ENCODE results near the gene CCL4L2. TPM values are rescaled to one million over a fixed set of nuclear protein-coding genes. Genes with fewer than 3 reads are reported as not detected.
"Not testable (repeated sequence)": the region's sequence is repeated elsewhere in the genome, so short reads cannot be mapped to it uniquely, and the experiment has no call there.

CCL4L2 gene
- total RNA-seq, 2 experiments from 2014 or later, result 0.50 TPM; not detected in 1

GRCh38 chr17:36229644-36230043 is 18.8 kb downstream of the CCL4L2 start:
- H3K4me1 ChIP-seq (ENCODE audit: insufficient read depth, low read length, poor library complexity, severe bottlenecking); H2AFZ ChIP-seq (ENCODE audit: low read length); H3K27ac ChIP-seq (ENCODE audit: low read depth, low read length, poor library complexity, severe bottlenecking); intact Hi-C loops (cut with micrococcal nuclease; ENCODE audit: unreplicated experiment); H3K79me2 ChIP-seq (ENCODE audit: insufficient read depth, low read depth, low read length); H3K4me2 ChIP-seq (ENCODE audit: low read length); H3K9me3 ChIP-seq (ENCODE audit: low read length); H4K20me1 ChIP-seq (ENCODE audit: insufficient read depth, low read length); BruUV-seq (replicated peaks); H3K9me2 ChIP-seq (ENCODE audit: insufficient read depth, low read length); POLR2A ChIA-PET; H3K4me3 ChIP-seq (ENCODE audit: low read depth, low read length, poor library complexity, severe bottlenecking); DNase-seq (ENCODE audit: low spot score); H3K36me3 ChIP-seq (ENCODE audit: insufficient read depth, low read length); CTCF ChIA-PET (ENCODE audit: unreplicated experiment): not testable (repeated sequence)
- TF ChIP-seq CTCF (conservative IDR thresholded peaks at IDR 0.05; ENCODE audit: low read length), result peak; percentile 52; the same call in 1 of the 2 replicates

GRCh38 chr17:36242046-36242445 is 31.2 kb downstream of the CCL4L2 start:
- POLR2A ChIA-PET; H3K79me2 ChIP-seq (ENCODE audit: insufficient read depth, low read depth, low read length); H2AFZ ChIP-seq (ENCODE audit: low read length); DNase-seq (ENCODE audit: low spot score); H4K20me1 ChIP-seq (ENCODE audit: insufficient read depth, low read length); H3K4me3 ChIP-seq (ENCODE audit: low read depth, low read length, poor library complexity, severe bottlenecking); H3K4me2 ChIP-seq (ENCODE audit: low read length); intact Hi-C loops (cut with micrococcal nuclease; ENCODE audit: unreplicated experiment); BruUV-seq (replicated peaks); H3K9me2 ChIP-seq (ENCODE audit: insufficient read depth, low read length); CTCF ChIA-PET (ENCODE audit: unreplicated experiment); H3K9me3 ChIP-seq (ENCODE audit: low read length); H3K4me1 ChIP-seq (ENCODE audit: insufficient read depth, low read length, poor library complexity, severe bottlenecking); H3K27ac ChIP-seq (ENCODE audit: low read depth, low read length, poor library complexity, severe bottlenecking); H3K36me3 ChIP-seq (ENCODE audit: insufficient read depth, low read length): not testable (repeated sequence)

Small RNA genes lying within 50 kb of the gene (small RNA-seq; reads per million reads assigned to genes)
- not detected for gene AC243829.3
- not detected for gene AC243829.6

Other genes starting within 250 kb of the CCL4L2 start
- gene CCL16, start 229.6 kb upstream of the CCL4L2 start, total RNA-seq (2014; rRNA removed; shearing (Covaris generic)), result not detected in 2 replicates
- gene CCL16, start 229.6 kb upstream of the CCL4L2 start, total RNA-seq (2022), result not detected in 2 replicates
- gene CCL14, start 224.3 kb upstream of the CCL4L2 start, total RNA-seq (2014; rRNA removed; shearing (Covaris generic)), result not detected in 2 replicates
- gene CCL14, start 224.3 kb upstream of the CCL4L2 start, total RNA-seq (2022), result not detected in 2 replicates
- not detected in 2 replicates for gene CCL15, start 209.5 kb upstream of the CCL4L2 start, total RNA-seq (2014; rRNA removed; shearing (Covaris generic))
- not detected in 2 replicates for gene CCL15, start 209.5 kb upstream of the CCL4L2 start, total RNA-seq (2022)
- gene CCL23, start 193.1 kb upstream of the CCL4L2 start, total RNA-seq (2014; rRNA removed; shearing (Covaris generic)), result not detected in 2 replicates
- not detected in 2 replicates for gene CCL23, start 193.1 kb upstream of the CCL4L2 start, total RNA-seq (2022)
- not detected in 2 replicates for gene CCL18, start 146.8 kb upstream of the CCL4L2 start, total RNA-seq (2014; rRNA removed; shearing (Covaris generic))
- not detected in 2 replicates for gene CCL18, start 146.8 kb upstream of the CCL4L2 start, total RNA-seq (2022)
- gene CCL3, start 120.9 kb upstream of the CCL4L2 start, total RNA-seq (2014; rRNA removed; shearing (Covaris generic)), result not detected in 2 replicates
- gene CCL3, start 120.9 kb upstream of the CCL4L2 start, total RNA-seq (2022), result not detected in 2 replicates
- gene CCL4, start 107.2 kb upstream of the CCL4L2 start, total RNA-seq (2014; rRNA removed; shearing (Covaris generic)), result 0.09 TPM in 1 of 2 replicates, not detected in the other
- gene CCL4, start 107.2 kb upstream of the CCL4L2 start, total RNA-seq (2022), result not detected in 2 replicates
- gene TBC1D3B, start 34.4 kb upstream of the CCL4L2 start, total RNA-seq (2014; rRNA removed; shearing (Covaris generic)), result 1.5 and 3.0 TPM in 2 replicates
- 12.8 and 13.8 TPM in 2 replicates for gene TBC1D3B, start 34.4 kb upstream of the CCL4L2 start, total RNA-seq (2022)
- gene CCL3L1, start 14.3 kb upstream of the CCL4L2 start, total RNA-seq (2014; rRNA removed; shearing (Covaris generic)), result 0.10 TPM in 1 of 2 replicates, not detected in the other
- gene CCL3L1, start 14.3 kb upstream of the CCL4L2 start, total RNA-seq (2022), result 0.44 TPM in 1 of 2 replicates, not detected in the other
- gene TBC1D3I, start 53.5 kb downstream of the CCL4L2 start, total RNA-seq (2014; rRNA removed; shearing (Covaris generic)), result 0.19 TPM in 1 of 2 replicates, not detected in the other
- 0.55 and 0.79 TPM in 2 replicates for gene TBC1D3I, start 53.5 kb downstream of the CCL4L2 start, total RNA-seq (2022)
- not detected in 2 replicates for gene TBC1D3G, start 112.8 kb downstream of the CCL4L2 start, total RNA-seq (2014; rRNA removed; shearing (Covaris generic))
- gene TBC1D3G, start 112.8 kb downstream of the CCL4L2 start, total RNA-seq (2022), result not detected in 2 replicates
- gene TBC1D3H, start 177.4 kb downstream of the CCL4L2 start, total RNA-seq (2014; rRNA removed; shearing (Covaris generic)), result not detected in 2 replicates
- gene TBC1D3H, start 177.4 kb downstream of the CCL4L2 start, total RNA-seq (2022), result not detected in 2 replicates

All from OCI-LY7 (cell line).